Astrocyte (in vitro differentiated cells and primary cell): Measurements from ENCODE around the gene HOXA4. TPM values are rescaled to one million over a fixed set of nuclear protein-coding genes. Genes with fewer than 3 reads are reported as not detected.

ENCODE experiments used
- DNase-seq: peaks from one replicate; pipeline ENCODE4 v3.0.0-alpha.2; 2010; ENCODE audit warnings: low read depth
- FAIRE-seq: peaks from 2 replicates; lab custom pipeline; 2011; peaks lifted over from hg19 to GRCh38; lab: Jason Lieb, UNC
- H2AFZ ChIP-seq: 2 replicates; pipeline ENCODE4 v1.6.0; 2012; ENCODE audit warnings: low read depth, low read length, inconsistent platforms
- H3K27ac ChIP-seq: 2 replicates; pipeline ENCODE4 v1.5.1; 2011; ENCODE audit warnings: low read depth, low read length, inconsistent platforms
- H3K27me3 ChIP-seq: 2 replicates; pipeline ENCODE4 v1.6.0; 2011; ENCODE audit warnings: low read length, inconsistent platforms; ENCODE audit not compliant: insufficient read depth
- H3K36me3 ChIP-seq: 2 replicates; pipeline ENCODE4 v1.5.1; 2011; ENCODE audit warnings: low read length, inconsistent platforms; ENCODE audit not compliant: insufficient read depth
- H3K4me1 ChIP-seq: 2 replicates; pipeline ENCODE4 v1.5.1; 2011; ENCODE audit warnings: low read length, inconsistent platforms; ENCODE audit not compliant: insufficient read depth
- H3K4me2 ChIP-seq: 2 replicates; pipeline ENCODE4 v1.6.0; 2012; ENCODE audit warnings: low read length, inconsistent platforms
- H3K4me3 ChIP-seq: 2 replicates; pipeline ENCODE4 v1.5.1; 2011; ENCODE audit warnings: low read depth, mild to moderate bottlenecking, low read length, inconsistent platforms; ENCODE audit not compliant: insufficient read depth
- H3K79me2 ChIP-seq: 2 replicates; pipeline ENCODE4 v1.6.0; 2012; ENCODE audit warnings: mild to moderate bottlenecking, low read length, inconsistent platforms; ENCODE audit not compliant: insufficient read depth
- H3K9ac ChIP-seq: 2 replicates; pipeline ENCODE4 v1.6.0; 2012; ENCODE audit warnings: mild to moderate bottlenecking, low read length, inconsistent platforms
- H3K9me3 ChIP-seq: 2 replicates; pipeline ENCODE4 v1.5.1; 2012; ENCODE audit warnings: low read depth, mild to moderate bottlenecking, low read length, inconsistent platforms; ENCODE audit not compliant: insufficient read depth
- H4K20me1 ChIP-seq: 2 replicates; pipeline ENCODE4 v1.6.0; 2012; ENCODE audit warnings: low read length, inconsistent platforms; ENCODE audit not compliant: insufficient read depth
- H3K27ac Mint-ChIP-seq: one replicate; pipeline ENCODE4 v1.8.0; 2021; ENCODE audit warnings: mild to moderate bottlenecking, mixed read lengths; ENCODE audit not compliant: unreplicated experiment
- H3K27me3 Mint-ChIP-seq: one replicate; pipeline ENCODE4 v1.8.0; 2021; ENCODE audit warnings: low read depth, mixed read lengths; ENCODE audit not compliant: unreplicated experiment
- H3K36me3 Mint-ChIP-seq: one replicate; pipeline ENCODE4 v1.8.0; 2021; ENCODE audit warnings: low read depth, mixed read lengths; ENCODE audit not compliant: unreplicated experiment
- H3K4me1 Mint-ChIP-seq: one replicate; pipeline ENCODE4 v1.8.0; 2021; ENCODE audit warnings: low read depth, mixed read lengths; ENCODE audit not compliant: unreplicated experiment
- H3K4me3 Mint-ChIP-seq: one replicate; pipeline ENCODE4 v1.8.0; 2021; ENCODE audit warnings: mild to moderate bottlenecking, moderate library complexity, mixed read lengths; ENCODE audit not compliant: unreplicated experiment
- H3K9me3 Mint-ChIP-seq: one replicate; pipeline ENCODE4 v1.8.0; 2021; ENCODE audit warnings: mild to moderate bottlenecking, mixed read lengths; ENCODE audit not compliant: unreplicated experiment
- CTCF ChIP-seq: IDR thresholded peaks from 2 replicates; pipeline ENCODE4 v1.5.1; 2011; ENCODE audit warnings: low read depth, mild to moderate bottlenecking, inconsistent platforms, low read length, moderate library complexity; ENCODE audit not compliant: insufficient read depth
- EZH2 ChIP-seq: IDR thresholded peaks from 2 replicates; pipeline ENCODE4 v1.6.1; 2012; ENCODE audit warnings: mild to moderate bottlenecking, low read length, inconsistent platforms; ENCODE audit not compliant: insufficient read depth
- total RNA-seq: library from RNA; stranded (reverse); gene quantifications from 2 replicates; pipeline ENCODE4 v1.2.1, GENCODE V29; 2021

Gene HOXA4
- total RNA-seq, 1 donor from 2014 or later, result not detected

- DNase-seq (no peak), FAIRE-seq (peak; percentile 9)
- Mint-ChIP-seq H3K27me3 (peaks cover 85% of the 10 kb centered on the region), H3K9me3 (peaks cover 57% of the 10 kb centered on the region), H3K4me3 (no peak overlapping the region), H3K27ac (no peak overlapping the region), H3K4me1 (no peaks in the 10 kb centered on the region), H3K36me3 (no peaks in the 10 kb centered on the region)
- H3K4me1 ChIP-seq, result peaks cover 5% of the 10 kb centered on the region
- peaks cover 25% of the 10 kb centered on the region for H3K9me3 ChIP-seq
- H4K20me1 ChIP-seq, result peaks cover 1% of the 10 kb centered on the region
- no peak overlapping the region for H2AFZ ChIP-seq
- H3K27me3 ChIP-seq, result peaks cover 95% of the 10 kb centered on the region
- H3K4me2 ChIP-seq, result no peak overlapping the region
- no peaks in the 10 kb centered on the region for H3K79me2 ChIP-seq
- no peak for TF ChIP-seq EZH2
- H3K4me3 ChIP-seq, result no peak overlapping the region
- no peaks in the 10 kb centered on the region for H3K36me3 ChIP-seq
- no peak overlapping the region for H3K27ac ChIP-seq
- H3K9ac ChIP-seq, result no peak overlapping the region
These were observed 18.4 kb upstream of the HOXA4 start for GRCh38 chr7:27148756-27149641.

GRCh38 chr7:27148031-27148755 is 17.6 kb upstream of the HOXA4 start:
- Mint-ChIP-seq H3K9me3 (peaks cover 55% of the 10 kb centered on the region), H3K27me3 (peaks cover 82% of the 10 kb centered on the region), H3K4me1 (no peaks in the 10 kb centered on the region), H3K4me3 (no peak overlapping the region), H3K36me3 (no peaks in the 10 kb centered on the region), H3K27ac (no peak overlapping the region)
- Histone ChIP-seq H4K20me1 (peaks cover 2% of the 10 kb centered on the region), H3K27ac (no peak overlapping the region), H2AFZ (no peak overlapping the region), H3K9me3 (peaks cover 22% of the 10 kb centered on the region), H3K9ac (no peak overlapping the region), H3K27me3 (peaks cover 95% of the 10 kb centered on the region), H3K36me3 (no peaks in the 10 kb centered on the region), H3K79me2 (no peaks in the 10 kb centered on the region), H3K4me1 (peaks cover 5% of the 10 kb centered on the region), H3K4me2 (no peak overlapping the region), H3K4me3 (no peak overlapping the region)
- no peak for DNase-seq
- no peak for FAIRE-seq
- no peak for TF ChIP-seq CTCF
- TF ChIP-seq EZH2, result peak; percentile 62

GRCh38 chr7:27147199-27148030 is 16.9 kb upstream of the HOXA4 start, which contains the start of gene HOXA6:
HOXA6 (minus strand) TSS chr7:27147774; CDS start chr7:27147749, 25 bp downstream.
- Histone ChIP-seq H3K27me3 (peaks cover 94% of the 10 kb centered on the region), H3K4me2 (no peak within 1 kb of the TSS), H3K9ac (no peak within 1 kb of the TSS), H3K79me2 (no peaks in the 10 kb centered on the region), H3K4me1 (peaks cover 5% of the 10 kb centered on the region), H4K20me1 (peaks cover 2% of the 10 kb centered on the region), H2AFZ (peak within 1 kb of the TSS; percentile 18), H3K27ac (no peak within 1 kb of the TSS), H3K36me3 (no peaks in the 10 kb centered on the region), H3K9me3 (peaks cover 22% of the 10 kb centered on the region), H3K4me3 (no peak within 1 kb of the TSS)
- FAIRE-seq, result no peak
- no peak for DNase-seq
- Mint-ChIP-seq H3K4me1 (no peaks in the 10 kb centered on the region), H3K36me3 (no peaks in the 10 kb centered on the region), H3K27ac (no peak within 1 kb of the TSS), H3K4me3 (no peak within 1 kb of the TSS), H3K27me3 (peaks cover 82% of the 10 kb centered on the region), H3K9me3 (peaks cover 55% of the 10 kb centered on the region)
- TF ChIP-seq CTCF, result no peak
- peak; percentile 67 for TF ChIP-seq EZH2
